ENCODE measurements around the gene NAV1.

Gene NAV1

GRCh38 chr1:201530741-201531531 lies 8.0 kb upstream of the NAV1 start:
- WGBS: 66% methylated on average over 26 of the region's 26 CpGs
- no peak overlapping the region for H3K9ac ChIP-seq (ENCODE audit: low read depth, low read length)
- no peaks in the 10 kb centered on the region for H3K9me3 ChIP-seq (ENCODE audit: insufficient read depth, low read depth, low read length)
- H3K4me3 ChIP-seq (ENCODE audit: low read length): no peak overlapping the region
- H3K4me1 ChIP-seq (ENCODE audit: insufficient read depth, low read length): no peaks in the 10 kb centered on the region
- no peaks in the 10 kb centered on the region for H3K36me3 ChIP-seq (ENCODE audit: insufficient read depth, low read length)
- no peak overlapping the region for H3K27ac ChIP-seq (ENCODE audit: low read depth, low read length)
- H3K27me3 ChIP-seq (ENCODE audit: insufficient read depth, low read length): no peaks in the 10 kb centered on the region; the same call in 1 of the 2 replicates

- no peak overlapping the region for H3K27ac ChIP-seq (ENCODE audit: low read depth, low read length)
- H3K9me3 ChIP-seq (ENCODE audit: insufficient read depth, low read depth, low read length): no peaks in the 10 kb centered on the region
- no peak overlapping the region for H3K4me3 ChIP-seq (ENCODE audit: low read length)
- WGBS: 75% methylated on average over 9 of the region's 9 CpGs
- H3K27me3 ChIP-seq (ENCODE audit: insufficient read depth, low read length): no peaks in the 10 kb centered on the region; the same call in 1 of the 2 replicates
- no peak overlapping the region for H3K9ac ChIP-seq (ENCODE audit: low read depth, low read length)
- no peaks in the 10 kb centered on the region for H3K4me1 ChIP-seq (ENCODE audit: insufficient read depth, low read length)
- H3K36me3 ChIP-seq (ENCODE audit: insufficient read depth, low read length): no peaks in the 10 kb centered on the region
Observed at GRCh38 chr1:201531551-201532425, 7.1 kb upstream of the NAV1 start.

GRCh38 chr1:201533836-201534235 lies 5.1 kb upstream of the NAV1 start:
- Histone ChIP-seq H3K4me3 (ENCODE audit: low read length) (no peak overlapping the region), H3K9ac (ENCODE audit: low read depth, low read length) (no peak overlapping the region), H3K4me1 (ENCODE audit: insufficient read depth, low read length) (peaks cover 3% of the 10 kb centered on the region; the same call in 1 of the 2 replicates), H3K36me3 (ENCODE audit: insufficient read depth, low read length) (no peaks in the 10 kb centered on the region), H3K9me3 (ENCODE audit: insufficient read depth, low read depth, low read length) (no peaks in the 10 kb centered on the region), H3K27ac (ENCODE audit: low read depth, low read length) (no peak overlapping the region), H3K27me3 (ENCODE audit: insufficient read depth, low read length) (peaks cover 18% of the 10 kb centered on the region)
- 82% methylated on average over 4 of the region's 4 CpGs for WGBS

GRCh38 chr1:201535046-201535918 lies 3.6 kb upstream of the NAV1 start:
- no peaks in the 10 kb centered on the region for H3K9me3 ChIP-seq (ENCODE audit: insufficient read depth, low read depth, low read length)
- peaks cover 32% of the 10 kb centered on the region for H3K27me3 ChIP-seq (ENCODE audit: insufficient read depth, low read length)
- H3K27ac ChIP-seq (ENCODE audit: low read depth, low read length): no peak overlapping the region
- peaks cover 5% of the 10 kb centered on the region for H3K4me1 ChIP-seq (ENCODE audit: insufficient read depth, low read length)
- H3K4me3 ChIP-seq (ENCODE audit: low read length): no peak overlapping the region
- H3K36me3 ChIP-seq (ENCODE audit: insufficient read depth, low read length): no peaks in the 10 kb centered on the region
- H3K9ac ChIP-seq (ENCODE audit: low read depth, low read length): no peak overlapping the region
- 75% methylated on average over 6 of the region's 6 CpGs for WGBS

DNA sequence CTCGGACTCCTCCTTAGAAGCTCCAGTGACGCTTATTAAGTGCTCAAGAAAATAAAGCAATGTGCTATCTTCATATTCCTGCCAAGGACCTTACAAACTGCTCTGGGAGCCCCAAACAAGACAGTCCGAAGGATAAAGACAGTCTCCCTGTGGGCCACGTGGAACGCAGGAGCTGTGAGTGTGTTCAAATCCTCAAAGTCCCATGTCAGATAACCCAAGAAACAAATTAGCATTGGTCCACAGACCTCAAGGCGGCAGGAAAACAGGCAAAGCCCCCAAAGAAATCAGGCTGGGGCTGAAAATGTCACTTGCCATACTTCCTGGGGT lies 3.0 kb upstream of the NAV1 start:
- Histone ChIP-seq H3K27ac (ENCODE audit: low read depth, low read length) (no peak overlapping the region), H3K4me3 (ENCODE audit: low read length) (no peak overlapping the region), H3K9ac (ENCODE audit: low read depth, low read length) (no peak overlapping the region), H3K36me3 (ENCODE audit: insufficient read depth, low read length) (no peaks in the 10 kb centered on the region), H3K27me3 (ENCODE audit: insufficient read depth, low read length) (peaks cover 38% of the 10 kb centered on the region), H3K9me3 (ENCODE audit: insufficient read depth, low read depth, low read length) (no peaks in the 10 kb centered on the region), H3K4me1 (ENCODE audit: insufficient read depth, low read length) (peaks cover 10% of the 10 kb centered on the region)
- 89% methylated on average over 6 of the region's 6 CpGs for WGBS

DNA sequence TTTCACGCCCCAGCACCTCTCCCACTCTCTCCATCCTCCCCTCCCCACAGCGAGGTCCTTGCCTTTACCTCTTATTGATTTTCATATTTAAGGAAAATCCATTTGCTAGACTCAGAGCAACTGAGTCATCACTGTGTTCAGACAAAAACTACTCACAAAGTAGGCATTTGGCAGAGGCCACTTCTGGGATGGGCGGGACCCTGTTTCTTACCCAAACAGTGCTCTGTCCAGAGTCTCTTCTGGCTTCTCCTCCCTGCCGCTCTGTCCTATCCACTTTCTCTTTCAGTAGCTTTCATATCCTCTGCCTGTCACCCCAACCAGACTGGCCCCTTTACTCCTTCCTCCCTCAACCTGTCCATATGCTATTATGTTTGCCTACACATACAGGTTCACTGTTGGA lies 2.4 kb upstream of the NAV1 start:
- Histone ChIP-seq H3K9ac (ENCODE audit: low read depth, low read length) (no peak overlapping the region), H3K27ac (ENCODE audit: low read depth, low read length) (no peak overlapping the region), H3K9me3 (ENCODE audit: insufficient read depth, low read depth, low read length) (no peaks in the 10 kb centered on the region), H3K4me3 (ENCODE audit: low read length) (no peak overlapping the region), H3K36me3 (ENCODE audit: insufficient read depth, low read length) (no peaks in the 10 kb centered on the region), H3K27me3 (ENCODE audit: insufficient read depth, low read length) (peaks cover 44% of the 10 kb centered on the region), H3K4me1 (ENCODE audit: insufficient read depth, low read length) (peaks cover 10% of the 10 kb centered on the region)
- WGBS: 87% methylated on average over 4 of the region's 4 CpGs

GRCh38 chr1:201537028-201537427 lies 1.9 kb upstream of the NAV1 start:
- Histone ChIP-seq H3K27ac (ENCODE audit: low read depth, low read length) (no peak overlapping the region), H3K4me3 (ENCODE audit: low read length) (no peak overlapping the region), H3K4me1 (ENCODE audit: insufficient read depth, low read length) (peaks cover 10% of the 10 kb centered on the region), H3K36me3 (ENCODE audit: insufficient read depth, low read length) (no peaks in the 10 kb centered on the region), H3K27me3 (ENCODE audit: insufficient read depth, low read length) (peaks cover 44% of the 10 kb centered on the region), H3K9ac (ENCODE audit: low read depth, low read length) (no peak overlapping the region), H3K9me3 (ENCODE audit: insufficient read depth, low read depth, low read length) (no peaks in the 10 kb centered on the region)
- 97% methylated on average over 2 of the region's 2 CpGs for WGBS

GRCh38 chr1:201537467-201537866 lies 1.5 kb upstream of the NAV1 start:
- H3K36me3 ChIP-seq (ENCODE audit: insufficient read depth, low read length): no peaks in the 10 kb centered on the region
- H3K4me1 ChIP-seq (ENCODE audit: insufficient read depth, low read length): peaks cover 10% of the 10 kb centered on the region
- H3K9ac ChIP-seq (ENCODE audit: low read depth, low read length): no peak overlapping the region
- H3K9me3 ChIP-seq (ENCODE audit: insufficient read depth, low read depth, low read length): no peaks in the 10 kb centered on the region
- H3K27me3 ChIP-seq (ENCODE audit: insufficient read depth, low read length): peaks cover 44% of the 10 kb centered on the region
- 96% methylated on average over 4 of the region's 4 CpGs for WGBS
- H3K4me3 ChIP-seq (ENCODE audit: low read length): no peak overlapping the region
- H3K27ac ChIP-seq (ENCODE audit: low read depth, low read length): no peak overlapping the region

- H3K27ac ChIP-seq (ENCODE audit: low read depth, low read length): no peak overlapping the region
Observed at GRCh38 chr1:201537891-201538611, 876 bp upstream of the NAV1 start.

DNA sequence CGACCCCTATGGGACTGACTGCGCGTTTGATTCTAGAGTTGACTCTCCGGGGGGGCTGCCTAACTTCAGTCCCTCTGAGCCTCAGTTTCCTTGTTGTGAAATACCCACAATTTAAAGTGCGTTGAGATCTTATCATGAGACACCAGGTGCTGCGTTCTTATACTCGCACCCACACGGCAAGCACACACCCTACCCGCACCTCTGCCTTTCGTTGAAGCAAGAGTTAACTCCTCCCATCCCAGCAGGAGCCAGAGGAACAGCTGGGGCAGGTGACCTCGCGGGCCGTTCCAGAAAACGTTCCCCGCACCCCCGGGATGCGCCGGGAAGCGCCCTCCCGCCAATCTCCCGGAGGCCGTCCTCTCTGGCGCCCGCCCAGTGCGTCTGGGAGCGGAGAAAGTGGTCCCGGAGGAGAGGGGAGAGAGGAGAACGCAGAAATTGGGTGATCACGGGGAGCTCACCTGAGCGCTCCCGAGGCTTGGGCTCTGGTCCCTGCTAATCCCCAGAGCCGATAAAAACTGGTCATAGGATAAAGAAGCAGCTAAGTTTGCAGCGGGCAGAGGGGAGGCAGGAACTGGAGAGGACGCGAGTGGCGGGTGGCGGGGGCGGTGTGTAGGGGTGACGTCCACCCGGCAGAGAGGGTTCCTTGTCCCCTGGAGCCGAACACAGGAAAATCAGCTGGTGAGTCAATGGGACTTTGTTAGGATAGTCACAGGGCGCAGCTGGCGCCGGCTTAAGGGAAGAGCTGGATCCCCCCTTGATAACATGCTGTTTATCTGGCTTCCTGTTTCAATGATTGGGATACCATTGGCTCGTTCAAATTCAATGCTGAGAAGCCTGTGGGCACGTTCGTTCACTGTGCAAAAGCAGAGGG lies 869 bp downstream of the NAV1 start:
- Histone ChIP-seq H3K27ac (ENCODE audit: low read depth, low read length) (no peak overlapping the region; the same call in 1 of the 2 replicates), H3K36me3 (ENCODE audit: insufficient read depth, low read length) (no peaks in the 10 kb centered on the region), H3K9me3 (ENCODE audit: insufficient read depth, low read depth, low read length) (no peaks in the 10 kb centered on the region), H3K4me1 (ENCODE audit: insufficient read depth, low read length) (peaks cover 10% of the 10 kb centered on the region), H3K4me3 (ENCODE audit: low read length) (peak overlapping the region; percentile 72), H3K9ac (ENCODE audit: low read depth, low read length) (peak overlapping the region; percentile 43; the same call in 1 of the 2 replicates), H3K27me3 (ENCODE audit: insufficient read depth, low read length) (peaks cover 44% of the 10 kb centered on the region)
- 1% methylated on average over 47 of the region's 47 CpGs for WGBS

More at GRCh38 chr1:201537891-201538611, 876 bp upstream of the NAV1 start:
- Histone ChIP-seq H3K36me3 (ENCODE audit: insufficient read depth, low read length) (no peaks in the 10 kb centered on the region), H3K9me3 (ENCODE audit: insufficient read depth, low read depth, low read length) (no peaks in the 10 kb centered on the region), H3K27me3 (ENCODE audit: insufficient read depth, low read length) (peaks cover 44% of the 10 kb centered on the region), H3K4me3 (ENCODE audit: low read length) (peak overlapping the region; percentile 72), H3K4me1 (ENCODE audit: insufficient read depth, low read length) (peaks cover 10% of the 10 kb centered on the region), H3K9ac (ENCODE audit: low read depth, low read length) (no peak overlapping the region)
- WGBS: 15% methylated on average over 5 of the region's 6 CpGs

All from HUES64 (cell line).